Adipocyte (in vitro differentiated cells): ENCODE data around the gene KCTD6.
A peak's percentile ranks its signal among the peaks of the same experiment; 100 is the strongest.

Experiments used
- DNase-seq: peaks from one replicate; pipeline ENCODE4 v3.0.0-alpha.2; 2015; ENCODE audit warnings: low read depth
- H3K27me3 ChIP-seq: replicated peaks from 2 replicates; pipeline ENCODE4 v1.7.0; 2013; ENCODE audit warnings: mild to moderate bottlenecking, low read length, moderate library complexity; ENCODE audit not compliant: control insufficient read depth, insufficient read depth
- H3K36me3 ChIP-seq: 2 replicates; pipeline ENCODE4 v1.7.0; 2013; ENCODE audit warnings: low read length, mild to moderate bottlenecking, moderate library complexity; ENCODE audit not compliant: control insufficient read depth, insufficient read depth, severe bottlenecking
- H3K4me1 ChIP-seq: 2 replicates; pipeline ENCODE4 v1.7.0; 2013; ENCODE audit warnings: mild to moderate bottlenecking, low read length, moderate library complexity; ENCODE audit not compliant: control insufficient read depth, insufficient read depth
- H3K4me3 ChIP-seq: 2 replicates; pipeline ENCODE4 v1.7.0; 2013; ENCODE audit warnings: mild to moderate bottlenecking, low read length, moderate library complexity
- H3K9ac ChIP-seq: 2 replicates; pipeline ENCODE4 v1.7.0; 2013; ENCODE audit warnings: mild to moderate bottlenecking, low read length, moderate library complexity
- H3K9me3 ChIP-seq: 2 replicates; pipeline ENCODE4 v1.7.0; 2013; ENCODE audit warnings: mild to moderate bottlenecking, low read length, moderate library complexity; ENCODE audit not compliant: control insufficient read depth

KCTD6 gene

DNA sequence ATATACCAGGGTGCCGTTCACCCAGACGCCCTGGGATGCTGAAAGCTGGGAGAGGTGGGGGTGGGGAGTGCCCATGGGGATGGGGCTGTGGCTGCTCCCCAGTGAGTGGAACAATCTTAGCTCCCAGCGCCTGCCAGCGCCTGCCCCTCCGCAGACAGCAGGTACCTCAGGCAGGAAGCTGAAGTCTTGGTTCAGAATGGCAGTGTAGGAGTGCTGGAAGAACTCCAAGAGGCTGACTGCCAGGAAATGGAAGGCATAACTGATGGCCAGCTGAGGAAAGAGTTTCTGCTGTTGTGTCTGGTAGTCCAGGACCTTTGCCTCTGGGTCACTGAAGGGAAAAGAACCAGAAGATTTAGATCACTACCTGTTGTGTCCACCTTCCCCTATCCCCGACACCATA is 36.7 kb downstream of the KCTD6 start:
- Histone ChIP-seq H3K27me3 (no peaks in the 10 kb centered on the region), H3K9ac (no peak overlapping the region), H3K4me3 (no peak overlapping the region), H3K36me3 (peaks cover 65% of the 10 kb centered on the region), H3K9me3 (no peaks in the 10 kb centered on the region), H3K4me1 (peaks cover 19% of the 10 kb centered on the region)
- DNase-seq: peak; percentile 29

DNA sequence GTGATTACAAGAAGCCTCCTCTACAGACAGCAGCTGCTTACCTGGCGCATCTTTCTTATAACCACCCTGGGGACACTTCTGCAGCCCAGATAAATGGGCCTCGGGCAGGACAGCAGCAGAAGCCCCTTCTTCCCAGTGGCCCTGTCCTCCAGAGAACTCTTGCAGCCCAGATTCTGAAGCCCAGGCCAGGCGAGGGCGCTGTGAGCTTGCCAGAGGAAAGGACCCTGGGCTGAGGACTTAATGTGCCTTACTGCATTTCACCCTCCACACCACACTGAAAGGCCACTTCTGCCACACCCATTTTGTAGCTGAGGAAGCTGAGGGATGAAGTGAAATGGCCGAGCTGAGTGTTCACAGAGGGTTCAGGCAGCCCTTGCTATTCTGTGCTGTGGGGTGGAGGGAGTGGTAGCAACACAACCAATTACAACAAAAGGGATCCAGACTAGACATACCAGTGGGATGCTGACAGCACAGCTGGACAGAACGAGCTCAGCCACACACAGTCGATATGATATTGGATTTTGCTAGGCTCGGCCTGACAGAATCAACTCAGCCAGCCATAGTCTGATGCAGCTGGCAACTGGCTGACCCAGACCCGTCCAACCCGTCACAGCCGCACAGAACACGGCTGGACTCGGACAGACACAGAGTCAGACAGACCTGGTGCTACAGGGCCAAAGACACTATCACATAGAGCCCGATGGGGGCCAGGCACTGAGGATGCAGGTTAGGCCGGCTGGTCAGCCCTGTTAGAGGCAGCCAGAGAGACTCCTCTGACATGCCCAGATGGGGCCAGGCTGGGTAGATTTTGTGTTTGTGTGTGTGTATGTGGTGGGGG is 37.8 kb downstream of the KCTD6 start:
- no peaks in the 10 kb centered on the region for H3K27me3 ChIP-seq
- peaks cover 19% of the 10 kb centered on the region for H3K4me1 ChIP-seq
- no peaks in the 10 kb centered on the region for H3K9me3 ChIP-seq
- H3K9ac ChIP-seq: no peak overlapping the region
- peak; percentile 32 for DNase-seq
- peaks cover 64% of the 10 kb centered on the region for H3K36me3 ChIP-seq
- H3K4me3 ChIP-seq: no peak overlapping the region

DNA sequence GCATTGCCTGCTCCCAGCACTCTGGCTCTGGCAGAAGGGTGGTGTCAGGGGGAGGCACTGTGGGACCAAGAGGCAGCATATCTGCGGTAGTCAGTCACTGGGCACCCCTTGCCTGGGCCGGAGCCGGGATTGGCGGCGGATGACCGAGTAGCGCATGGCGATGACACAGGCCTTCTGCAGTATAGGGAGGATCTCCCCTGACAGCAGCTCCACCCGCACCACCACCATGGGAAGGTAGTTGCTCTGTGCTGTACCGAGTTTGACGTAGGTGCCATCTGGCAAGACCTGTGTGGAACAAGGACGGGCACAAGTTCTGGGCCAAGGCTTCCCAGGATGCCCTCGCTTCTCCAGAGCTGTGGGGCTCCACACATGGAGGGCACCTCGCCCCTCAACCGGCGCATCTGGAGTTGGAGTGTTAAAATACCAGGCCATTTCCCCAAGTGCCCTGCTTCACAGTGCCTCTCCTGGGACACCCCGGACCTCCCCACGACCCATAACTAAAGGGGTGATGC is 38.5 kb downstream of the KCTD6 start:
- H3K4me1 ChIP-seq: peaks cover 22% of the 10 kb centered on the region
- no peaks in the 10 kb centered on the region for H3K9me3 ChIP-seq
- no peak overlapping the region for H3K9ac ChIP-seq
- H3K27me3 ChIP-seq: no peaks in the 10 kb centered on the region
- no peak for DNase-seq
- H3K36me3 ChIP-seq: peaks cover 61% of the 10 kb centered on the region
- H3K4me3 ChIP-seq: no peak overlapping the region

DNA sequence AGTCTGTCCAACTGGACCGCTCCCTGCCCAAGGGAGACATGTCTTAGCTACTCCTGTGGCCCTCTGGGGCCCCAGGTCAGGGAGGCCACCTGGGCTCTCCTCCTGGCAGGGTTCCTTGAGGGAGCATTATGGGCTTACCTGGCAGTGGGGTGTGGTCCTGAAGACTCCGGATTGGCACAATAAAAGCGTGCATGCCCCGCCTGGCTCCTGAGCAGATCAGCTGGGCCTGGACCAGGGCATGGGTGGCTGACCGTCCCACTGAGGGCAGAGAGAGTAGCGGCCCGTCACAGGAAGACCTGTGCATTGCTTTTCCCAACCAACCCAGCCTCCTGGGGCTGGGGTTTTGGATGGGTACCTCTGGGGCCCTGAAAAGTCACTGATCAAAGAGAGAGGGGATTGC is 39.7 kb downstream of the KCTD6 start:
- Histone ChIP-seq H3K4me1 (peaks cover 28% of the 10 kb centered on the region), H3K36me3 (peaks cover 53% of the 10 kb centered on the region), H3K9me3 (no peaks in the 10 kb centered on the region), H3K27me3 (no peaks in the 10 kb centered on the region), H3K9ac (no peak overlapping the region), H3K4me3 (no peak overlapping the region)
- DNase-seq: no peak

DNA sequence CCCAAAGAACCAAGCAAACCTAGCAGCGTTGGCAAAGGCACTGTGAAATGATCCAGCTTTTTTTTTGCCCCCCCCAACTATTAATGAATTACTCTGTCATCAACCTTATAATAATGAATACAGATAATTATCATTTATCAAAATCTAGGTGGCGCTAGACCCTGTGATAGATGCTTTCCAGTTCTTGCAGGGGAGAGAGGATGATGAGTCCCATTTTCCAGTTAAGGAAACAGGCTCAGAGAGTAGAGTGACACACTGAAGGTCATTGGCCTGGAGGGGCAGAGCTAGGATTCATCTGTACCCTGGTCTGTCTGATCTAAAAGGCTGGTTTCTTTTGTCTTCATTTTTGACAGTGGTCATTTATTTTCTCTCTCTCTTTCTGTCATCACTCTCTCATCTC is 40.1 kb downstream of the KCTD6 start:
- no peak overlapping the region for H3K9ac ChIP-seq
- no peak overlapping the region for H3K4me3 ChIP-seq
- no peaks in the 10 kb centered on the region for H3K27me3 ChIP-seq
- H3K36me3 ChIP-seq: peaks cover 53% of the 10 kb centered on the region
- H3K9me3 ChIP-seq: no peaks in the 10 kb centered on the region
- H3K4me1 ChIP-seq: peaks cover 28% of the 10 kb centered on the region
- no peak for DNase-seq

DNA sequence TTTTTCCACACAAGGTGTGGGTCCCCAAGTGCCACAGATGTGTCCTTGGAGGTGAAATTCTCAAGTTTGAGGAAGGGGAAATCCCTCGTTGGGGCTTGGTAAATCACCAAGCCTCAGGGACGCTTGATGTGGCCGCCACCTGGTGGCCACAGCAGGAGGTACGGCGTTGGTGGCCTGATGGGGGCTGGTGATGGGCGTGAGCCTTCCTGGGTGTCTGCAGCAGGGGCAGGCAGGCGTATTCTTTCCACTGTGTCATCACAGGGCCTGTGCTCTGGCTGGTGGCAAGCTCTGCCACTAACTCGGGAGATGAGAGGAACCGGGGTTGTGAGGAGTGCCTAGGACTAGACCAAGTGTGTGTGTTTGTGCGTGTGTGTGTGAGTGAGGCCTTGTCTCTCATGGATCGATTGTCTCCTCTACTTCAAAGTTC is 40.9 kb downstream of the KCTD6 start:
- peak overlapping the region; percentile 3 for H3K9ac ChIP-seq
- H3K36me3 ChIP-seq: peaks cover 53% of the 10 kb centered on the region
- DNase-seq: peak; percentile 90
- H3K4me3 ChIP-seq: no peak overlapping the region
- H3K27me3 ChIP-seq: no peaks in the 10 kb centered on the region
- no peaks in the 10 kb centered on the region for H3K9me3 ChIP-seq
- peaks cover 36% of the 10 kb centered on the region for H3K4me1 ChIP-seq

DNA sequence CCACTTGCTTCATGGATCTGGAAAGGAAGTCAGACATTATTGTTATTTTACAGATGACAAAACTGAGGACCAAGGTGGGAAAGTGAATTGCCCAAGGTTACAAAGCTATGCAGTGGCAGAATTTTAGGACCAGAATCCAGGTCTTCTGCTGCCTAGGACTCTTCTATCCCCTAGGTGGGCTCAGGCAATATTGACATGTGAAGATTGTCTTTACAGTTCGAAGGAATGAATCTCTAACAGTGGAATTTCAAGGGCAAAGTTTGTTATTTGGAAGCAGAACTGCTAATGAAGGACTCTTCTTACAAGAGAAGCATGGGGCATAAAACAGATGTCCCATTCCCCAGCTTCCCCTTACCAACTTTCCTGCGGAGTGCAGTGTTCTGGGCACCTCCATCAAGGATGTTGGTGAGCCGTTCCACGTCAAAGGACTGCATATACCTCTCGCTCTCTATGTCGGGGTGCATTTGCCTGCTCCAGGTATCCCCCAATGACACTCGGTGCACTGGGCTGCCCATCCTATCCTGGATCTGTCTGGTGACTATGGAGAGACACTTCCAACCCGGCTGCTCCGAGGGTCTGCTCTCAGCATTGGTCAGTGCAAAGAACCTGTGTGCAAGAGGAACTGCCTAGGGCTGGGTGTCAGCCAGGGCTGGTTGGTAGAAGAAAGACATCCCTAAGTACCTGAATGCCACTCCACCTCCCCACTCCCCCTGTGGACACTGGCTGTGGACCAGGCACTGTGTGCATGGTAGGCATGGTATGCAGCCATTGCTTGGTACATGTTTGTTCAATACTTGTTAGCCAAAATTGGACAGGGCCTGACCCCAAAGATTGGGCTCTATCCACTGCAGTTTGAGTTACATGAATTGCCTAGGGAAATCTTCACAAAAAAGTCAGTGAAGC is 42.9 kb downstream of the KCTD6 start:
- no peaks in the 10 kb centered on the region for H3K27me3 ChIP-seq
- peaks cover 43% of the 10 kb centered on the region for H3K4me1 ChIP-seq

DNA sequence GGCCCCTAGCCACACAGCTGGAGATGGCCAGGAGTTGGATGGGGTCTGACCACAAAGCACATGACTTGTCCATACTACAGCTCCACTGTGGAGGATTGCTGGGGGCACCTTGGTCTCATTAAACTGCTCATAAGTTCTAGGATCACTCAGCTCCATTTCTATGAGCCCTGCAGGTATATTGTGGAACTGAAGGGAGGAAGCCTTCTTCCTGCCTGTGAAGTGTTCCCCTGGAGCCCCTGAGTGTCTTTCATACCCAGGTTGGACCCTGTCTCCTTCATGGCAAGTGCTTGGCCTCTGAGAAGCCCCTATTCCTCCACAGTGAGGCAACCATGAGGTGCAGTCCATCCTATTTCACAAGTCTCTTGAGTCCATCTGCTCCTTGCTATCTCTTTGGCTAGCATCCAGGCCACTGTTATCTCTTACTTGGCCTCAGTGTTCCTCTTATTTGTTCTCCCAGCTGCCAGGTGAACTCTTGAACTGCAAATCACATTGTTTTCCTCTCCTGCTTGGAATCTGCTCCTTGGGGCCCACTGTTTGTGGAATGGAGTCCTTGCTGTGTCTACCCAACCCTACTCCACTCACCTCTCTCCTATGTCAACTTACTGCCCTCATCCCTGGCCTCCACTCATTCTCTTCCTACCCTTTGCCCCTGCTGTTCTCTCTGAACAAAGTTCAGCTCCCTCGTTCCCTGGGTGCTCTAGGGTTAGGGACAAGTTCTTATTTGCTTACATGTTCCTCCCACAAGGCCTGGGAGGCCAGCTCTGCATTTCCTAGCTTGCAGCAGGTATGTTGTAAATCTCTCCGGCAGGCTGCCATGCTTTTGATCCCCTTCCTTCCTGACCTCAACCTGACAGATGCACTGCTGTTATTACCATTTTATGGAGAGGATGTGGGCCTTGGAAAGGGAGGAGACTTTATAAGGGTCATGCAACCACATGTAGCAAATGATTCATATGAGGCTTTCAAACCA is 43.9 kb downstream of the KCTD6 start:
- Histone ChIP-seq H3K9me3 (no peaks in the 10 kb centered on the region), H3K4me3 (peak overlapping the region; percentile 86), H3K9ac (peak overlapping the region; percentile 98), H3K4me1 (peaks cover 43% of the 10 kb centered on the region), H3K36me3 (peaks cover 34% of the 10 kb centered on the region), H3K27me3 (no peaks in the 10 kb centered on the region)
- no peak for DNase-seq

More for the DNA sequence above, 42.9 kb downstream of the KCTD6 start:
- Histone ChIP-seq H3K9ac (no peak overlapping the region), H3K36me3 (peaks cover 43% of the 10 kb centered on the region), H3K4me3 (no peak overlapping the region), H3K9me3 (no peaks in the 10 kb centered on the region)
- no peak for DNase-seq

DNA sequence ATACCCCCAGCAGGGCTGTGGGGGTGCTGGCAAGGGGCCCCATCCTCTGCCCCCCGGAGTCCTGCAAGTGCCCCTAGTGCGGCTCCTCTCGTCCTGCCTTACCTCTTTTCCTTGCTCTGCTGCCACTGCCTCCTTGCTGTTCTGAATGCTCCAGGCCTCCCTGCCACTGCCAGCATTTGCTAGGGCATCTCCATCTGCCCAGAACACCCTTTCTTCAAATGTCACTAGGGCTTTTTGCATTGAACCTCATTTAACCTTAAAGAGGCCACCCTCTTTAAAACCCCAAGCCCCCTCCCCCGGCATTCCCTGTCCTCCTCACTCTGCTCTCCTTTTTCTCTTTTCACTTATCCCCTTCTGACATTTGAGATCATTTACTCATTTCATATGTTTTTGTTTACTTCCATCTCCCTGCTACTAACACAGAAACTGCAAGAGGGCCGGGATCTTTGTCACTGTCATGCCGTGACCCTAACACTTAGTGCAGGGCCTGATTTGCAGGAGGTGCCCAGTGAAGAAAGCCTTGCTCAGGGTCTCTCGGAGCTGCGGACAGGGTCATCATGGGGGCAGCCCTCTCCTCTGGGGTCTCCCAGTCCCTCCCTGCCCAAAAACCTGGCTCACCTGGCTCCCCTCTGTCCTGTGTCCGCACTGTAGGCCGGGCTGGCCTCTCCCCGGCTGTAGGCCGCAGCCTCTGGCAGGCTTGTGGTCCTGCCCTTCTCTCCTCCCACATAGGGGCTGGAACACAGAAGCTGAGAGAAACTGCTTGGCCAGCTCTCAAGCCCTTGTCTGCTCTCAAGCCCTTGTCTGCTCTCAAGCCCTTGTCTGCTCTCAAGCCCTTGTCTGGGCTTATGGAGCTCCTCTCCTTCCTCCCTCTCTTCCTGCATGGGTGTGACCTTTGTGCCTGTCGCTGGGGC is 44.9 kb downstream of the KCTD6 start, which contains the start of gene ACOX2:
TSS of gene ACOX2 (minus strand) at position 690 of the 911 bp plus-strand sequence. CDS start 2,084 bp downstream, outside the sequence.
- no peak for DNase-seq
- Histone ChIP-seq H3K27me3 (no peaks in the 10 kb centered on the region), H3K36me3 (peaks cover 25% of the 10 kb centered on the region), H3K4me3 (peak within 1 kb of the TSS; percentile 86), H3K9ac (peak within 1 kb of the TSS; percentile 98), H3K9me3 (no peaks in the 10 kb centered on the region), H3K4me1 (peaks cover 43% of the 10 kb centered on the region)
